Sigmoid colon (tissue), 4 donors: ENCODE measurements around the gene QARS1.

Experiments used
- EP300 ChIP-seq, 4 donors: sonication (generic); formaldehyde crosslinking; IDR thresholded peaks; one replicate each; pipeline ENCODE4 v1.6.1; 2017; ENCODE audit warnings: antibody characterized with exemption in 4 of 4
- POLR2A ChIP-seq, 2 donors: fragments of 450-650 bp; IDR thresholded peaks; one replicate each; pipeline ENCODE4 v1.6.1; 2016; ENCODE audit warnings: antibody characterized with exemption in 2 of 2, mild to moderate bottlenecking in 2 of 2, moderate library complexity in 2 of 2
- POLR2AphosphoS5 ChIP-seq, 4 donors: sonication (generic); formaldehyde crosslinking; IDR thresholded peaks; one replicate each; pipeline ENCODE4 v1.6.1; 2017; ENCODE audit warnings: antibody characterized with exemption in 4 of 4
- TF ChIP-seq, protein P1 (sequence below), 4 experiments: fragments of 450-650 bp in 3 of 4; fragments of 200-600 bp in 1 of 4; IDR thresholded peaks; one replicate each; pipeline ENCODE4 v1.5.1; 2016 to 2019; ENCODE audit warnings: antibody characterized with exemption in 4 of 4, mild to moderate bottlenecking in 3 of 4, moderate library complexity in 2 of 4

DNA sequence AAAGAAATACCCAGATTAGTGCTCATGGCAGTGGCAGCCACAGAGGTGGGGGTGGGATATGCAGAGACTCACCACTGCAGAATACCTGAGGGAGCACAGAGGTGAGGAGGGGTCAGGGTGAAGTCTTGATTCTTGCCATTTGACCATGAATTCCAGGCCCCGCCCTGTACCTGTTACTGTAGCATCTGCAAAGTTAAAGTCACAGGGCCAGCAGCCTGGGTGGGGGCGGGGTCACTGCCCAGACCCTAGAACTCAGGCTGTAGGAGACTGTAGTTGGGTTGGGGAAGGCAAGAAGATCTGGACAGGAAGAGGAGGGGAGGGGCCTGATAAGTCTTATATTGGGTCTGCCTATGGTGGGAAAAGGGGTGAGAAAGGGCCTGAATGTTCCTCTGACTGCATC lies 47.1 kb upstream of the QARS1 start:
- TF ChIP-seq, protein P1, sequence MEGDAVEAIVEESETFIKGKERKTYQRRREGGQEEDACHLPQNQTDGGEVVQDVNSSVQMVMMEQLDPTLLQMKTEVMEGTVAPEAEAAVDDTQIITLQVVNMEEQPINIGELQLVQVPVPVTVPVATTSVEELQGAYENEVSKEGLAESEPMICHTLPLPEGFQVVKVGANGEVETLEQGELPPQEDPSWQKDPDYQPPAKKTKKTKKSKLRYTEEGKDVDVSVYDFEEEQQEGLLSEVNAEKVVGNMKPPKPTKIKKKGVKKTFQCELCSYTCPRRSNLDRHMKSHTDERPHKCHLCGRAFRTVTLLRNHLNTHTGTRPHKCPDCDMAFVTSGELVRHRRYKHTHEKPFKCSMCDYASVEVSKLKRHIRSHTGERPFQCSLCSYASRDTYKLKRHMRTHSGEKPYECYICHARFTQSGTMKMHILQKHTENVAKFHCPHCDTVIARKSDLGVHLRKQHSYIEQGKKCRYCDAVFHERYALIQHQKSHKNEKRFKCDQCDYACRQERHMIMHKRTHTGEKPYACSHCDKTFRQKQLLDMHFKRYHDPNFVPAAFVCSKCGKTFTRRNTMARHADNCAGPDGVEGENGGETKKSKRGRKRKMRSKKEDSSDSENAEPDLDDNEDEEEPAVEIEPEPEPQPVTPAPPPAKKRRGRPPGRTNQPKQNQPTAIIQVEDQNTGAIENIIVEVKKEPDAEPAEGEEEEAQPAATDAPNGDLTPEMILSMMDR (IDR thresholded peaks at IDR 0.05): no peak
- TF ChIP-seq POLR2A (IDR thresholded peaks at IDR 0.05): no peak
- no peak for TF ChIP-seq POLR2AphosphoS5 (IDR thresholded peaks at IDR 0.05)
- no peak for TF ChIP-seq EP300 (IDR thresholded peaks at IDR 0.05)
